Sigmoid colon (tissue), 7 donors: ENCODE results near the gene TREML2. TPM values are rescaled to one million over a fixed set of nuclear protein-coding genes. Genes with fewer than 3 reads are reported as not detected.

Experiments used
- DNase-seq: peaks from one replicate; pipeline ENCODE4 v3.0.0-alpha.2; 2019
- H3K27ac ChIP-seq, 4 donors: fragments of 200-600 bp; sonication (generic); one replicate each; pipeline ENCODE4 v1.5.1; 2016 to 2019; ENCODE audit warnings: mild to moderate bottlenecking in 1 of 4
- H3K27me3 ChIP-seq, 3 donors: fragments of 200-600 bp; sonication (generic); one replicate each; pipeline ENCODE4 v1.5.1; 2019; ENCODE audit warnings: mild to moderate bottlenecking in 1 of 3
- H3K36me3 ChIP-seq, 4 donors: fragments of 200-600 bp; sonication (generic); one replicate each; pipeline ENCODE4 v1.5.1; 2016 to 2019
- H3K4me1 ChIP-seq, 4 donors: fragments of 200-600 bp; sonication (generic); one replicate each; pipeline ENCODE4 v1.5.1; 2017 to 2019
- H3K4me3 ChIP-seq, 4 donors: fragments of 200-600 bp; sonication (generic); one replicate each; pipeline ENCODE4 v1.5.1; 2017 to 2019; ENCODE audit warnings: mild to moderate bottlenecking in 2 of 4, moderate library complexity in 1 of 4
- H3K9me3 ChIP-seq, 4 donors: fragments of 200-600 bp in 3 of 4; sonication (generic) in 3 of 4; one replicate each; pipeline versions ENCODE4 v1.5.1 to v1.6.1; 2013 to 2019
- EP300 ChIP-seq, 4 donors: sonication (generic); formaldehyde crosslinking; IDR thresholded peaks; one replicate each; pipeline ENCODE4 v1.6.1; 2017; ENCODE audit warnings: antibody characterized with exemption in 4 of 4
- POLR2A ChIP-seq, 2 donors: fragments of 450-650 bp; IDR thresholded peaks; one replicate each; pipeline ENCODE4 v1.6.1; 2016; ENCODE audit warnings: antibody characterized with exemption in 2 of 2, mild to moderate bottlenecking in 2 of 2, moderate library complexity in 2 of 2
- POLR2AphosphoS5 ChIP-seq, 4 donors: sonication (generic); formaldehyde crosslinking; IDR thresholded peaks; one replicate each; pipeline ENCODE4 v1.6.1; 2017; ENCODE audit warnings: antibody characterized with exemption in 4 of 4
- WGBS, 2 donors: extraction: QIAGEN DNeasy Blood & Tissue Kit; methylation state at CpG; one replicate each; pipeline ENCODE4 v1.1.7; 2013; 5-methylcytosine and 5-hydroxymethylcytosine counted together
- intact Hi-C: fragments of 100-400 bp; cut with DNase I; formaldehyde crosslinking; loops from one replicate; pipeline ENCODE4 v1.15.1; 2023
- polyA plus RNA-seq, 3 donors: library from polyadenylated mRNA; stranded (reverse); fragments of 200-250 nt; gene quantifications; one replicate each; pipeline ENCODE4 v1.2.3, GENCODE V29; 2013
- total RNA-seq, 4 donors: library from RNA; depleted of rRNA; stranded (reverse); fragments of >200 nt; gene quantifications; one replicate each; pipeline ENCODE4 v1.1.0, GENCODE V29; 2016
- TF ChIP-seq, protein P1 (sequence below), 4 experiments: fragments of 450-650 bp in 3 of 4; fragments of 200-600 bp in 1 of 4; IDR thresholded peaks; one replicate each; pipeline ENCODE4 v1.5.1; 2016 to 2019; ENCODE audit warnings: antibody characterized with exemption in 4 of 4, mild to moderate bottlenecking in 3 of 4, moderate library complexity in 2 of 4
- donor health status: healthy with polysubstance abuse.
- donor health status: Bipolar disorder and iron deficiency.
- donor health status: healthy.

TREML2 gene
- total and polyA plus RNA-seq, 7 donors, result 3.7 TPM; not detected in 6

DNA sequence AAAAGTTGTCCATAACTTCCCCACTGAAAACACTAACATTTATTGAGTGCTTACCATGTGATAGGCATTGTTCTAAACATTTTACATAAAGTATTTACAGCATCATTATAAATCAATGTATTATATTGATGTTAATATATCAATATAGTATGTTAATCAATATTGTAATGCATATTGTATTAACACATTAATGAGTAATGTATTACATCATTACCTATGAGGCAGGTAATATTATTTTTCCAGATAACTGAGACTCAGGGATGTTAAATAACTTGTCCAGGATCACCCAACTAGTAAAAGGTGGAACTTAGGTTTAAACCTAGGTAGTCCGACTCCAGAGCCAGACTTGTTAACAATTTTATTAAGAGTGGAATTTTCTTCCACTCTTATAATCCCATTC, 25.9 kb downstream of the TREML2 start:
- Histone ChIP-seq H3K9me3 (no peaks in the 10 kb centered on the region), H3K36me3 (no peaks in the 10 kb centered on the region), H3K4me1 (no peaks in the 10 kb centered on the region), H3K4me3 (no peak overlapping the region), H3K27ac (no peak overlapping the region), H3K27me3 (peaks cover 0 to under 1% (median 0%) of the 10 kb centered on the region in 3 donors)
- TF ChIP-seq EP300 (IDR thresholded peaks at IDR 0.05) (no peak), POLR2A (IDR thresholded peaks at IDR 0.05) (no peak)
- 84 to 92% methylated on average over 1 of the region's 1 CpG for WGBS, 2 donors
- DNase-seq, result no peak
- intact Hi-C loops, result no loop called here

DNA sequence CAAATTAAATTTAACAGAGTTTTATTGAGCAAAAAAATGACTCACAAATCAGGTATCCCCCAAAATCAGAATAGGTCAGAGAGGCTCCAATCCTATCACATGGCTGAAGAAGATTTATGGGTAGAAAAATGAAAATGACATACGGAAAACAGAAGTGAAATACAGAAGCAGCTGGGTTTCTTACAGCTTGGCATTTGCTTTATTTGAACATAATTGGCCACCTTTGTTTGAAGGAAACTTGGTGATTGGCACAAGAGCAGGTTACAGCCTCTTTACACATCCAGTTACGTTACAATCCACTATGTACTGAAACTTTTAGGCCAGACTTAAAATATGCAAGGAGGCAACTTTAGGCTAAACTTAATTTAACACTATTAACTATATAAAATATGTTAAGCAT, 26.3 kb downstream of the TREML2 start:
- Histone ChIP-seq H3K4me3 (no peak overlapping the region), H3K4me1 (no peaks in the 10 kb centered on the region), H3K27me3 (no peaks in the 10 kb centered on the region), H3K9me3 (no peaks in the 10 kb centered on the region), H3K27ac (no peak overlapping the region), H3K36me3 (no peaks in the 10 kb centered on the region)
- TF ChIP-seq EP300 (IDR thresholded peaks at IDR 0.05) (no peak), POLR2A (IDR thresholded peaks at IDR 0.05) (no peak), POLR2AphosphoS5 (IDR thresholded peaks at IDR 0.05) (no peak)
- TF ChIP-seq, protein P1, sequence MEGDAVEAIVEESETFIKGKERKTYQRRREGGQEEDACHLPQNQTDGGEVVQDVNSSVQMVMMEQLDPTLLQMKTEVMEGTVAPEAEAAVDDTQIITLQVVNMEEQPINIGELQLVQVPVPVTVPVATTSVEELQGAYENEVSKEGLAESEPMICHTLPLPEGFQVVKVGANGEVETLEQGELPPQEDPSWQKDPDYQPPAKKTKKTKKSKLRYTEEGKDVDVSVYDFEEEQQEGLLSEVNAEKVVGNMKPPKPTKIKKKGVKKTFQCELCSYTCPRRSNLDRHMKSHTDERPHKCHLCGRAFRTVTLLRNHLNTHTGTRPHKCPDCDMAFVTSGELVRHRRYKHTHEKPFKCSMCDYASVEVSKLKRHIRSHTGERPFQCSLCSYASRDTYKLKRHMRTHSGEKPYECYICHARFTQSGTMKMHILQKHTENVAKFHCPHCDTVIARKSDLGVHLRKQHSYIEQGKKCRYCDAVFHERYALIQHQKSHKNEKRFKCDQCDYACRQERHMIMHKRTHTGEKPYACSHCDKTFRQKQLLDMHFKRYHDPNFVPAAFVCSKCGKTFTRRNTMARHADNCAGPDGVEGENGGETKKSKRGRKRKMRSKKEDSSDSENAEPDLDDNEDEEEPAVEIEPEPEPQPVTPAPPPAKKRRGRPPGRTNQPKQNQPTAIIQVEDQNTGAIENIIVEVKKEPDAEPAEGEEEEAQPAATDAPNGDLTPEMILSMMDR (IDR thresholded peaks at IDR 0.05), result no peak
- DNase-seq, result no peak
- intact Hi-C loops, result no loop called here
- WGBS, 2 donors, result 54 to 58% methylated on average over 2 of the region's 2 CpGs

DNA sequence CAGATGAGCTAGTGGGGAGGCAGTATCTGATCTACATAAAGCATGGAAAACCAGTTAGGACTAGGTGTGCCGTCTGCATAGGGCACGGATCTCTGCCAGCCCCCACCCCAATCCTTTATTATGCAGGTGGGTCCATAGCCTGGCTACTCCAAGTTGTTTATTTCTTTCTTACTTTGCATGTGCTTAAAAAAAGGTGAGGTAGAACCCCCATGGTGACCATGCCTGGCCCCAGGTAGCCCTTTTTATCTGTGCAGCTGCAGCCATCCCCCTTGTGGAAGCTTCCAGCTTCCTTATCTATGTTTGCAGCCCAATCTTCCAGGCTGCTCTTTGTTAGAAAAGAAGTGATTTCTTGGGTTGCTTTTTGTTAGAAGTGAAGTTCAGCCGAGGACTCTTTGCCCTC, 29.0 kb downstream of the TREML2 start:
- no peaks in the 10 kb centered on the region for H3K36me3 ChIP-seq
- intact Hi-C loops, result no loop called here

DNA sequence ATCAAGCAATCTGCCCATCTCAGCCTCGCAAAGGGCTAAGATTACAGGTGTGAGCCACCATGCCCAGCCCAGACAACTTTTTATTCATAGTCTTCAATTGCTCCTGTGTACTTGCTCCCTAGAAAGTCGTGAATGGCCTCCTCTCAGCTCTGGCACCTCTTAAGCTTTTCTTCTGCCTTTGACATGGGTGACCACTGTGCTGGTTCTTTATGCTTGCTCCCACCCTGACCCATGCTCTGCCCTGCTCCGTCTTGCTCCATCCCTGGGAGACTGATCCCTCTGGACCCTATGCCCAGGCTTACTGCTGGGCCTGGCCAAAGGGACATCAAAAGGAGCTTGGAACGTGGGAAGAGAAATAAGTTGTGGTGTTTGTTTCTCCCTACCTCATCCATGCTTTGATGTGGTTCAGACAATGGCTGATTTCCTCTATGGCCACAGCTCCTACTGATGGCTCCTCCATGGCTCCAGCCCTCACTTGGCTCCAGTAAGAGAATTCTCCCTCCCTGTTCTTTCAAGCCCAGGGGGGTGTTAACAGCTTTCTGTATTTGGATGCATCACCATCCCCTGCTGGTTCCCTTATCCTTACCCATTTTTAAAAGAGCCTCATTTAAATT, 30.3 kb downstream of the TREML2 start:
- H3K4me1 ChIP-seq, result no peaks in the 10 kb centered on the region
- no peaks in the 10 kb centered on the region for H3K36me3 ChIP-seq
- H3K27me3 ChIP-seq, result no peaks in the 10 kb centered on the region
- H3K4me3 ChIP-seq, result no peak overlapping the region
- H3K27ac ChIP-seq, result no peak overlapping the region
- intact Hi-C loops, result no loop called here
- no peaks in the 10 kb centered on the region for H3K9me3 ChIP-seq
- no peak for DNase-seq
- TF ChIP-seq POLR2AphosphoS5 (IDR thresholded peaks at IDR 0.05), result no peak
- TF ChIP-seq EP300 (IDR thresholded peaks at IDR 0.05), result no peak
- TF ChIP-seq, protein P1 (IDR thresholded peaks at IDR 0.05), result no peak
- no peak for TF ChIP-seq POLR2A (IDR thresholded peaks at IDR 0.05)
- WGBS, 2 donors, result 63 to 74% methylated on average over 4 of the region's 4 CpGs

More for the DNA sequence above, 29.0 kb downstream of the TREML2 start:
- H3K27ac ChIP-seq, result no peak overlapping the region
- H3K27me3 ChIP-seq, result no peaks in the 10 kb centered on the region
- WGBS, 2 donors, result 43 to 70% methylated on average over 3 of the region's 3 CpGs
- TF ChIP-seq POLR2A (IDR thresholded peaks at IDR 0.05), result no peak
- TF ChIP-seq, protein P1 (IDR thresholded peaks at IDR 0.05), result no peak
- H3K9me3 ChIP-seq, result no peaks in the 10 kb centered on the region
- no peaks in the 10 kb centered on the region for H3K4me1 ChIP-seq
- DNase-seq, result no peak
- H3K4me3 ChIP-seq, result no peak overlapping the region

DNA sequence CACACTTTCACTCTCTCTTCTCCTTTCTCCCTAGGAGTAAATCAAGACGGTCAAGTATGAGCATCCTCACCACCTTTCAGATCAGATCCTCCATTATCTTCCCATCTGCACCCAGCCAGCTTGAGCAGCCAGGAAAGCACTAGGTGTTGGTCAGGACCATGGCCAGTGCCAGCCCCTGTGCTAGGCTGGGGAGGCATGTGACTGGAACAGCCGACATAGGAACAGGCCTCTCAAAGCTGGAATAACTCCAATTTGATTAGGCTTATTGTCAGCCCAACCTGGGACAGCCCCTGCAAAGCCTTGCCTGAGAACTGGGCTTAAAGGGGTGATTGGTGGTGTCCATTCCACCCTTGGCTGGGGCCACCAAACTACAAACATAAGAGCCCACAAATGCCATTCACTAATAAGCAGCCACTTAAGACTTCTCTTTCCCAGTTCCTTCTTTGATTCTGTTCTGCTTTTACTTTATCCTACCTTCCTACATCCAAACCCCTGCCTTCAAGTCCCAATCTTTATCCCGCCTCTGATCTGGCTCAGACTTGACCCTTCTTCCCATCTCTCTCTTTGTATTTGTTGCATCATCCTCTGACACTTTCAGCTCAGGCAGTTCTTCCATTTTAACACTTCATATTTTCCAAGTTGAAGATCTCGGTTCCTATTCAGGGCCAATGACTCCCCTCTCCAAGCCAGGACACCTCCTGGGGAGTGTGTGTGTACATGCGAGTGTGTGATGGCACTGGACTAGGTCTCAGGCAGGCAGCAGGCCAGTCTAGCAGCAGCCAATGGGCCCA, 33.6 kb downstream of the TREML2 start:
- Histone ChIP-seq H3K4me1 (no peaks in the 10 kb centered on the region), H3K27me3 (no peaks in the 10 kb centered on the region), H3K4me3 (no peak overlapping the region), H3K27ac (no peak overlapping the region), H3K9me3 (no peaks in the 10 kb centered on the region), H3K36me3 (no peaks in the 10 kb centered on the region)
- intact Hi-C loops, result no loop called here
- 68 to 71% methylated on average over 5 of the region's 5 CpGs for WGBS, 2 donors
- TF ChIP-seq POLR2A (IDR thresholded peaks at IDR 0.05), result no peak
- TF ChIP-seq POLR2AphosphoS5 (IDR thresholded peaks at IDR 0.05), result no peak
- no peak for TF ChIP-seq EP300 (IDR thresholded peaks at IDR 0.05)
- TF ChIP-seq, protein P1 (IDR thresholded peaks at IDR 0.05), result no peak
- no peak for DNase-seq
